MM.1S (cell line): ENCODE measurements around the gene WBP1.

Experiments
- EZH2 ChIP-seq: fragments of 300-600 bp; sonication (generic); optimal IDR thresholded peaks from 2 replicates; pipeline ENCODE3; 2017; ENCODE audit warnings: low read depth, mild to moderate bottlenecking, antibody characterized with exemption, low read length, mixed read lengths
- TF ChIP-seq, protein P1 (sequence below): fragments of 300-600 bp; sonication (generic); IDR thresholded peaks from 2 replicates; pipeline ENCODE4 v1.5.1; 2016; ENCODE audit warnings: antibody characterized with exemption, low read length, mixed read lengths

GRCh38 chr2:74421221-74421870 lies 36.9 kb upstream of the WBP1 start, which contains the start of the genes C2orf81 and WDR54:
- TF ChIP-seq, protein P1, sequence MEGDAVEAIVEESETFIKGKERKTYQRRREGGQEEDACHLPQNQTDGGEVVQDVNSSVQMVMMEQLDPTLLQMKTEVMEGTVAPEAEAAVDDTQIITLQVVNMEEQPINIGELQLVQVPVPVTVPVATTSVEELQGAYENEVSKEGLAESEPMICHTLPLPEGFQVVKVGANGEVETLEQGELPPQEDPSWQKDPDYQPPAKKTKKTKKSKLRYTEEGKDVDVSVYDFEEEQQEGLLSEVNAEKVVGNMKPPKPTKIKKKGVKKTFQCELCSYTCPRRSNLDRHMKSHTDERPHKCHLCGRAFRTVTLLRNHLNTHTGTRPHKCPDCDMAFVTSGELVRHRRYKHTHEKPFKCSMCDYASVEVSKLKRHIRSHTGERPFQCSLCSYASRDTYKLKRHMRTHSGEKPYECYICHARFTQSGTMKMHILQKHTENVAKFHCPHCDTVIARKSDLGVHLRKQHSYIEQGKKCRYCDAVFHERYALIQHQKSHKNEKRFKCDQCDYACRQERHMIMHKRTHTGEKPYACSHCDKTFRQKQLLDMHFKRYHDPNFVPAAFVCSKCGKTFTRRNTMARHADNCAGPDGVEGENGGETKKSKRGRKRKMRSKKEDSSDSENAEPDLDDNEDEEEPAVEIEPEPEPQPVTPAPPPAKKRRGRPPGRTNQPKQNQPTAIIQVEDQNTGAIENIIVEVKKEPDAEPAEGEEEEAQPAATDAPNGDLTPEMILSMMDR = no peak
- no peak for TF ChIP-seq EZH2
